ENCODE data around the gene LAPTM5.
"Not testable (repeated sequence)": the region's sequence is repeated elsewhere in the genome, so short reads cannot be mapped to it uniquely, and the experiment has no call there.

The LAPTM5 gene, protein sequence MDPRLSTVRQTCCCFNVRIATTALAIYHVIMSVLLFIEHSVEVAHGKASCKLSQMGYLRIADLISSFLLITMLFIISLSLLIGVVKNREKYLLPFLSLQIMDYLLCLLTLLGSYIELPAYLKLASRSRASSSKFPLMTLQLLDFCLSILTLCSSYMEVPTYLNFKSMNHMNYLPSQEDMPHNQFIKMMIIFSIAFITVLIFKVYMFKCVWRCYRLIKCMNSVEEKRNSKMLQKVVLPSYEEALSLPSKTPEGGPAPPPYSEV

DNA sequence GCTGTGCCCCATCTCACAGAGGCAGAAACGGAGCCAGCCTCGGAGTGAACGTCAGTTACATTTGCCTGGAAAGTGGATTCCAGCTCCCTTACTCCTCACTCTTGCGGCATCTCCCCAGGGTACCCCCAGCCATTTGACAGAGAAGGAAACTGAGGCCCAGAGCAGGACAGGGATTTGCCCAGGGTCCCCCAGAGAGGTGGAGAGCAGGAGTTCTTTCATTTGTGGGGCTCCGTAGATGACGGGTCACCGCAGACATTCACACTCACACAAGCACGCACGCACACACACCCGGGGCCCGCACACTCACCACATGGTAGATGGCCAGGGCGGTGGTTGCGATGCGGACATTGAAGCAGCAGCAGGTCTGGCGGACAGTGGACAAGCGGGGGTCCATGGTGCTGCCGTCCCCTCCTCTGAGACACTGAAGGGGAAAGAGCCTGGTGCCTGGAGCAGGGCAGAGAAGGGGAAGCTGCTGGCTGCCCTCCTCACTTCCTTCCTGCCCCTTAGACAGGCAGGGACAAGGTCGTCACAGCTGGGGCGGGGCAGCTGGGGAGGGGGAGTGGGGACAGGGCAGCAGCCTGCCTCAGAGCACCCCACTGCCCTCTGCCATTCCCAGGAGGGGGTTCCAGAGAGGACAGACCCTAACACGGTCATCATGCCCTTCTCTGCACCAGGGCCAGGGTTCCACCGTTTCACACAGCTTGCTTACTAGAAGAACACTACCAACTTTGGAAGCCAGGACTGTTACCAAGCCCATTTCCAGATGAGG is at the start of gene LAPTM5:
Gene LAPTM5, minus strand, starts transcription at position 423 of the 769 bp plus-strand sequence. Its CDS starts 29 bp downstream, at position 394.
- peak; percentile 66 for DNase-seq

DNA sequence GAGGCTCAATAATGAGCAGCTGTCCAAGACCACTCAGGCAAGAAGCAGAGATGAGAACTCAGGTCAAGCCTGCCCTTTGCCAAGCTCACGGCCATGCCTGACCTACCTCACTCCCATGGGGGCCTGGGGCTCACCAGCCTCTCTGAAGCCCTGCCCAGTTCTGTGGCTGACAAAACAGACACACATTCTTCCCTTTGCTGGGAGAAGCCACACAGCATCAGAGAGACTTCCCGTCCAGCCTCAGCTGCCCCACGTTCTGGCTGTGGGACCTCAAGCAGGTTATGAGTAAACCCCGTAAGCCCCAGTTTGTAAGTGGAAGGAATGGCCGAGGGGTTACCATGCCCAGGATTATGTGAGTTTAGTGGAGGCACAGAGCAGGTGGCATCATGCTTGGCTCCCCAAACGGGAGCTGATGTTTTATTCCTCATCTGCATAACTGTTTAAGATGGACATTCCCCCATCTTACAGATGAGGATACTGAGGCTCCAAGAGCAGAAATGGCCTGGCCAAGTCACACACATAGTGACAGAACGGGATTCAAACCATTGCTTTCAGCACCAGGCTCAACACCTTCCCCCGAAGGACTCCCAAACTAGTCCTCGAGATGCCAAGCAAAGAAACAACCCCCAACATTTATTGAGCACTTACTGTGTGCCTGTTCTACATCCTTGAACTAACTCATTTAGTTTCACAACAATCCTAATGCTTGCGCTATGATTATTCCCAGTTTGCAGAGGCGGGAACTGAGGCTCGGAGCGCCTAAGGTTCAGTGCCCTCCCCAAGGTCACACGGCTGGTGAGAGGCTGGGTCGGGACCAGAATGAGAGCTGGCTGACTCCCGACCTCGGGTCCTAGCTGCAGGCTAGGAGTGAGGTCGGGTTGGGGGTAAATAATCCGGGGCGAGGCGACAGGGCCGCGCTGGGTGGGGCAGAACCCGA is 49.1 kb upstream of the LAPTM5 start:
- DNase-seq = no peak

DNA sequence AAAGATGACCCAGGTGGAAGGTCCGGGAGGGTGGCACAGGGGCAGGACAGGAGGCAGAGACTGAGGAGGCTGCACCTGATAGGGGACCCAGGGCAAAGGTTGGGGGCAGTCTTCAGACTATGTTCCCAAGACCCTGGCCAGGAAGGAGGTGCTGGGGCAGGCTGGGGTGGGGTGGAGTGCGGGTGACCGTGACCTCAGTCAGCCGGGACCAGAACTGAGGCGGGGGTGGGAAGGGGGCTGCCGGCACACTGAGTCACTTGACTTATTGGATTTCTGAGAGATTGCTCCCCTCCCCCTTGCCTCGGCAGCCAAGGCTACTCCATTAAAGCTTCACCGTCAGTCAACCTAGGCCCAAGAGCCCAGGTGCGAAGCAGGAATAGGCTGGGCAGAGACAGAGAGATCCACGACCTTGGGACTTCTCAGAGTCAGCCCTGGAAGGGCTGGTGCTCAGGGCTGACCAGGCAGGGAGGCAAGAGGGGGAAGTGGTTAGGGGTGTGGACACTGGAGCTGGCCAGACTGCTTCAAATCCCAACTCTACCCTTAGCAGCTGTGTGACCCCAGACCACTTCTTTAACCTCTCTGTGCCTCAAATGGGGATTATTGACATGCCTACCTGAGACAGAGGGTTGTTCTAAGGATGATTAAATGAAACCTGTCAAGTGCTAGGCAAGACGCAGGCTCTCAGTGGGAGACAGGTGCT is 47.9 kb upstream of the LAPTM5 start:
- DNase-seq = no peak

DNA sequence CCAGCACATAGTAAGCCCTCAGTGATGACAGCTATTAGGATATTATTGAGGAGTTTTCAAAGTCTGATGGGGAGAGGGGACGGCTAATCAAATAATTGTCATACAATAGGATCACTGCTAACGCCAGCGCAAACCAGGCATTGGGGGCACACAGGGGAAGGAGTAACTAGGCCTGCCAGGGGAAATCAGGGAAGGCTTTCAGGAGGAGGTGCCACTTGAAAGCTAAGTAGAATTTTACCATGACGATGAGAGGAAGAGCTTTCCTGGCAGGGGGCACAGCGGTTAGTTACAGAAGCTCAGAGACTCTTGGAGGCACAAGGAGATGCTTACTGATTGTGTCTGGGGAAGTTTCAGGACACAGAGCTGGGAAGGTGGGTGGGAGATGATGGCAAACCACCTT is 47.2 kb upstream of the LAPTM5 start:
- no peak for DNase-seq

DNA sequence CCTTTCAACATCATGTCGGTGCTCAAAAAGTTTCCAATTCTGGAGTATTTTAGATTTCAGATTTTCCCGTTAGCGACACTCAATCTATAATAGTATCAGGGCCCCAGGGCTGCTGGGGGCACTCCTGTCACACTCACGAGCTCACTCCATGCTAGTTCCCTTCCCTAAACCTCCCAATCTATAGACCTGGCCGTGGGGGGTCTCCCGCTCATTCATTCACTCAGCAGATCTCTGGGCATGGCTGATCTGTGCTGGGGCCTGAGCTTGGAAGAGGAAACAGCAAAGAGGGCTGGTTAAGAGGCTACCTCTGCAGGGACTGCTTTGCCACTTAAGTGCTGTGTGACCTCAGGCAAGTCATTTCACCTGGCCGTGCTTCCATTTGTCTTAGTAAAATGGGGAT is 46.8 kb upstream of the LAPTM5 start:
- DNase-seq = no peak

DNA sequence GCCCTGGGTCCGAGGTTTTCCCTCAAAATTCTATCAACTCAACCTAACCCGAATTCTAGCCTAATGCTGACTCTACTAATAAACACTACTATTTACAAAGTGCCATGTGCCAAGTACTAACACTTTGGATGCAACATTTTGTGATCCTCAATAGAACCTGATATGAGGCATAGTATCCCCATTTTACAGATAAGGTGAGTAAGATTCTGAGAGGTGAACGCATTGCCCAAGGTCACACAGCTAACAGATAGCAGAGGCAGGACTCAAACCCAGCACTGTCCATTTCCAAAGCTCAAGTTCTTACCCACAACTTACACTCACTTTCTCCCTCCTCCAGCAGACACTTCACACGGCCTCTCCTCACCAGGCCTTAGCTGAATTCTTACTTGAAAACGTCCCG is 46.0 kb upstream of the LAPTM5 start:
- DNase-seq = no peak

DNA sequence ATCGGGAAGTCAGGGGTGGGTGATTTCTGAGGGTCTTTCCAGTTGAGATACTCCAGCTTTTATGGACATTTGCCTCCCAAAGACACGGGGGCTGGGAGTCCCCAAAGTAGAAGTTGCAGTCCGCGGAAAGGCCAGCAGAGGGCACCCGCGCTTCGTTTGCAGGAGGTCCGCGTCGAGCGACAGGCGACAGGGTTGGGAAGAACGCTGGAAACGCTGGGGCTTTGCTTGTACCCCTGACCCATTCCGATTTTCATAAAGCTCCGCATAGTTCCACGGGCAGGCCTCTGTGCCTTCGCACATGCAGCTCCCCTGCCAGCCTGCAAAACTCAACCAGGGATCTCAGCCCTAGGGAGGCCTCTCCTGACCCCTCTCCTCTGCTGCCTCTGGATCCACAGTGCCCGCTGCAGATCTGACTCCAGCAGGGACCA is 44.2 kb upstream of the LAPTM5 start:
- peak; percentile 75 for DNase-seq

DNA sequence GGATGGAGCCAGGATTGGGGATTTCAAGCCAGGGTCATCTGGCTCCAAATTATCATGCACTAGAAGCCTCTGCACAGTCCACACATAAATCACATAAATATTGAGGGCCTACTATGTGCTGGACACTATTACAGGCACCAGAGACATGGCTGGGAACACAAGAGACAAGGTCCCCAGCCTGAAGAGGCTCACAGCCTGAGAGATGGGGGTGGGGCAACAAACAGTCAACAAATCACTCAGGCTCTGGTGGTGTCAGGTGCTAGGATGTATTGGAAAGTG is 41.6 kb upstream of the LAPTM5 start:
- no peak for DNase-seq

DNA sequence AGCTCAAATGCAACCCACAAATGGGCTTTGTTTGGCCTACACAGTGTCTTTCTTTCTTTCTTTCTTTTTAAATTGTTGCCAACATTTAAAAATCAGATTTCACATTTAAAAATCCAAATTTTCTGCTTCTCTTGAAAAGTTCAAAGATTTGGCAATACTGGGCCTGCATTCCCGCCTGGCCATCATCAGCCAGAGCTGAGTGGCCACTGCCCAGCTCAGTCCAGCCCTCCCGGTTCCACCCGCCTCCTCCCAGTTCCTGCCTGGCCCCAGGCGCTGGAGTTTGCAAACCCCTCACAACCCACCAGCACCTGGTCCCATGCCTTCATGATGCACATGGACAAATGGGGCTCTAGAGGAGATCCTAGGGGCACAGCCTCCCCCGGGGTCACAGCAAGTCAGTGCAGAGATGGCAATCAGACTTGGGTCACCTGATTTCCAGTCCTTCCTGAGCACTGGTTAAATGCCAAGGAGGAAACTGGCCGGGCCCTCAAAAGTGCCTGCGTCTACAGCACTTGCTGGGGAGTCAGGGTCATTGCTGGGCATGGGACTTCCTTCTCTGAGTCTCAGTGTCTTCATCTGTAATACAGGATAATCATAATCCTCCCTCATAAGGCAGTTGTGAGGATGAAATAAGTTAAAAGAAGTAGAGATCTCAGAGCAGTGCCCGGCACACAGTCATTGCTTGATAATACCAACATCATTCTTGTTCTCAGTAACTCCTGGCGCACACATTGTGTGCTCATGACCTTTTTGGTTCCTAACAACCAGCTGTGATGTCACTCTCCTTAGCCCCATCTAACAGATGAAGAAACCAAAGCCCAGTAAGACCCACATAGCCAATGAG is 41.0 kb upstream of the LAPTM5 start:
- DNase-seq = peak; percentile 24

DNA sequence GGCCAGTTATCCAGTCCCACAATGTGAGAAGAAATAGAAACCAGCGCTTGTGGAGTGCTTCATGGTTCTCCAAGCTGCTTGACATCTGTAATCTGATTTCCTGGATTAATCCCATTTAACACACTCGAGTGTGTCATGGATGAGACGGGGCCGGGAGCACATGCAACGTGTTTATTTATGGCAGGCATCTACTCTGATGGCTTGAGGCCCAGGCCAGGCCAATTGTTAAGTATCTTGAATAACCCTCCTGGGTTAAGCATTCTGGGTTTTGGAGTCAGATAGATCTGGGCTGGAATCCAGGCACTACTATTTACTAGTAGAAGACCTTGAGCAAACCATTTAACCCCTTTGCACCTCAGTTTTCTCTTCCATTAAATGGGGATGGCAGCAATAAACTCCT is 37.5 kb upstream of the LAPTM5 start:
- DNase-seq = no peak

DNA sequence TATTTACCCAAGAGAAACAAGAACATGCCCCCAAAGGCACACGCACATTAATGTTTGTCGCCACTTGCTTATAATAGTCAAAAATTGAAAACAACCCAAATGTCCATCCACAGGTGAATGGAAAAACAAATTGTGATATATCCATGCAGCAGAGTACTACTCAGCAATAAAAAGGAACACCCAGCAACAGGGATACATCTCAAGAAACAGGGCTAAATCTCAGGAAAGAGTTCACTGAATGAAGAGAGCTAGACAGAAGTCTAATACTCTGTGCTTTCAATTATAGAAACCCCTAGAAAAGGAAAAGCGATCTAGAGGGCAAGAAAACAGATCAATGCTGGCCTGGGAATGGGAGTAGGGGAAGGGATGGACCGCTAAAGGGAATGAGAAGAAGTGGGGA is 36.7 kb upstream of the LAPTM5 start:
- DNase-seq = no peak

DNA sequence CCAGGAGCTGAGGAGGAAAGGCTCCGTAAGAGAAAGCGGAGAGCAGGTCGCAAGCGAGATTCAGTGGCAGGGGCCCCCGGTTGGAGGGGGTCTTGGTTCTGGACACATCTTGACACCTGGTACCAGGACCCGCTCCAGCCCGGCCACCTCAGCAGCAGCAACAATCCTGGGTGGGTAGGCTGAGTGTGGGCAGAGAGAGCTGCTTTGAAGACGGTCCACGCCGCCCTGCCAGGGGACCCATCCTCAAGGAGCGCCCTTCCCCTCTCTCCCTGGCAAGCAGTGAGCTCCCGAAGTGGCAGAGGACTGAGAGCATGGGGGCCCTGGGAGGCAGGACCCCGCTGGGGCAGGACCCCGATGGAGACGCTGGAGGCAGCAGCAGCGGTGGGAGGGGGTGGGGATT is 35.6 kb upstream of the LAPTM5 start:
- DNase-seq = no peak

DNA sequence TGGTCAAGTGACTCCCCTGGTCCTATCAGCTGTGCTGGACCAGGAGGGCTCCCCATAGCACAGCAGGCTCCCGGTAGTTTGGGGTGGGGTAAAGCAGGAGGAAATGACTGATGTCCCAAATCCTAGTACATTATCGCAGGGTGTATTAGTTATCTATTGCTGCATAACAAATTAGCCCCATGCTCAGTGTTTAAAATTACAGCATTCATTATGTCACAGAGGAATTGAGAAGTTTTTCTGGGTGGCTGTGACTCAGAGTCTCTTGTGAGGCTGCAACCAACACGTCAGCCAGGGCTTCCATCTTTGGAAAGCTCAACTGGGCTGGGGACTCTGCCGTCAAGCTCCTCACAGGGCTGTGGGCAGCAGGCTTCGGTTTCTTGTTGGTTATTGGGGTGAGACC is 34.3 kb upstream of the LAPTM5 start:
- DNase-seq = no peak

DNA sequence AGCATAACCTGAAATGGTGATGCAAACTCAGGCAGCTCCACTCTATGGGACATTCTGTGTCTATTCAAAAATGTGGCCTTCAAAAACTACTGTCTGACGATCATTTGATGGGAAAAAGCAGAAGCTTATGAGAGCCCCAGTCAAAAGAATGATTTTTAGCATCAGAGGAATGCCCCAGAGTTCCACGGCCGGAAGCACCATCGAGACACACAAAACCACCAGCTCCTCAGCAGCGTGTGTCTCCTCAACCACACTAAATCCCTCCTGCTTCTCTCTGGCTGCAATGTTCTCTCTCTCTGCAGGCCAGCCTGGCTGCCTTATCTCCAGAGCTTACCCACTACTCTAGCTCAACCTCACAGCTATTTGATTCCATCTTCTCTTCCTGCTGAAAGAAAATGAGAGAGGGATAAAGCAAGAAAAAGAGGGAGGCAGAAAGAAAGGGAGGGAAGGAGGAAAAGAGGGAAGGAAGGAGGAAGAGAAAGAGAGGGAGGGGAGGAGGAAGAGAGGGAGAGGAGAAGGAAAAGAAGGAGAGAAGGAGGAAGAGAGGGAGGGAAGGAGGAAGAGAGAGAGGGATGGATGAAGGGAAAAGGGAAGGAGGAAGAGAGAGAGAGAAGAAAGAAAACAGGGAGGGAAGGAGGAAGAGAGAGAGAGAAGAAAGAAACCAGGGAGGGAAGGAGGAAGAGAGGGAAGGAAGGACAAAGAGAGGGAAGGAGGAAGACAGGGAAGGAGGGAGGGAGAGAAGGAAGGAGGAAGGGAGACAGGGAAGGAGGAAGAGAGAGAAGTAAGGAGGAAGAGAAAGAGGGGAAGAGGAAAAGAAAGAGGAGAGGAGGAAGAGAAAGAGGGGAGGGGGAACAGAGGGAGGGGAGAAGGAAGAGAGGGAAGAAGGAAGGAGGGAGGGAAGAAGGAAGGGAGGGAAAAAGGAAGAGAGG is 33.5 kb upstream of the LAPTM5 start:
- DNase-seq = no peak

DNA sequence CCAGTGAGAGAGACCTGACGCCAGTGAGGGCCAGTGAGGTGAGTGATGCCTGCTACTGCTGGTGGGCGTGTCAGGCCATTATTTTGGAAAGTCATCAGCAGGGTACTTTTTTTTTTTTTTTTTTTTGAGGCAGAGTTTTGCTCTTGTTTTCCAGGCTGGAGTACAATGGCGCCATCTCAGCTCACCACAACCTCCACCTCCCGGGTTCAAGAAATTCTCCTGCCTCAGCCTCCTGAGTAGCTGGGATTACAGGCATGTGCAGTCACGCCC is 32.6 kb upstream of the LAPTM5 start:
- DNase-seq = not testable (repeated sequence)

DNA sequence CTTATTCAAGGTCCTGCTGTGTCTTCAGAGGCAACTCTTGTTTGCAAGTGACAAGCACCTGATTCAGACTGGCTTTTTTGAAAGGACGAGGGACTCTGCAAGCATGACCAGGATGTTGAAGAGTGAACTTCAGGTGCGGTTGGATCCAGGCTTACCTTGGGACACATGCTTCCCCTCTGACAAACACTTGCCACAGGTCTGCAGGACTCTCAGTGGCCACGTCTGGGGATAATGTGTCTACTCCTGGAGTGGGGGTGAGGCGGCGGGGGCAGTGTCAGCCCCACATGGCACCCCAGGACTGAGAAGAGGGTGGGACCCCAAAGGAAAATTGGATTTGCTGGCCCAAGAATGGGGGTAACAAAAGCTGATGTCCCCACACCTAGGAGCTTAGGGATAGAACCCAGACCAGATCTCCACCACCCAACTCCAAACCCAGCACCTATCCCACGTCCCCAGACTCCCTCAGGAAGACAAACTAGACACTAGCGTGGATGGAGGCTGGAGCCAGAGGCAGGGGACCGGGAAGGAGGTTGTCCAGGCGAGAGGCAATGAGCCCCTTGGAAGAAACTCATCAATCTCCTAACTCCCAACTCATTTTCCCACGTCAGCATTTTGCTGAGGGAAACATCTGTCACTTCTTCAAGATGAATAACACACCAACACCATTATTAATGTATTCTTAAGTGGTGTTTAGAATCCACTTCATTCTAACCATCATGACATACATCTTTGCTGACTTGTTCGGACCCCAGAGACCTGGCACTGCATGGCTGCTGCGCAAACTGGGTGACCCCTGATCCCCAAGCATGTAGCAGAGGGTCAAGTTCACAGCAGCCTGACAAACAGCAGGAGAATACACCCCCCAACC is 32.0 kb upstream of the LAPTM5 start:
- DNase-seq = no peak

DNA sequence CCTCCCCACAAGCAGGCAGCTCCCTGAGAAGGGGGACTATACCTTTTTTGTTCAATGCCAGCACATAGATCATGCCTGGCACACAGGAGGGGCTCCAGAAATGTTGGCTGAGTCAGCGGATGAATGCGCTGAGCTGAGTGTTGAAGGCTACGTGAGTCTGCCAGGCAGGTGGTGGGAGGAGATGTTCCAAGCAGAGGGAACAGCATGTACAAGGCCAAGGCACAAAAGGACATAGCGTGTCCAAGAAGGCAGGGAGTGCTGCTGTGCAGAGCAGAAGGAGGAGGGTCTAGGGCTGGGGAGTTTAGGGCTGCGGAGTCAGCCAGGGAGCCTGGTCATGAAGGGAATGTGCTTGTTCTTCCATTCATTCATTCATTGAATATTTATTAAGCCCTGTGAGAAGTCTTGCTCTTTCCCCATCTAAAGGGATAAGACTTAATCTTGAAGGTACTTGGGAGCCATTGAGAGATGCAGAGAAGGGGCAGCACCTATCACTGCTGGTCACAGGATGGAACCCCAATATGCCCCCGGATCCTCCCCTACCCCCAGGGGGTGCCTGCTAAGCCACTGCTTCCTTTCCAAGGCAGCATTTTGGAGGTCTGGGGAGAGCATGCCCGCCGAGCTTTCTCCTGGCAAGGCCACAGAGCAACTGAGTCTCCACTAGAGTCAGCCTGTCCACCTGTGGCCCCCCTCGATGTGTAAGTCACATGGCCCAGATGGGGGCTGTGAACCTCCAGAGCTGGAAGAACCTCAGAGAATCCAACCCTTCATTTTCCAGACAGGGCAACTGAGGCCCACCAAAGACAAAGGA is 31.2 kb upstream of the LAPTM5 start:
- no peak for DNase-seq

DNA sequence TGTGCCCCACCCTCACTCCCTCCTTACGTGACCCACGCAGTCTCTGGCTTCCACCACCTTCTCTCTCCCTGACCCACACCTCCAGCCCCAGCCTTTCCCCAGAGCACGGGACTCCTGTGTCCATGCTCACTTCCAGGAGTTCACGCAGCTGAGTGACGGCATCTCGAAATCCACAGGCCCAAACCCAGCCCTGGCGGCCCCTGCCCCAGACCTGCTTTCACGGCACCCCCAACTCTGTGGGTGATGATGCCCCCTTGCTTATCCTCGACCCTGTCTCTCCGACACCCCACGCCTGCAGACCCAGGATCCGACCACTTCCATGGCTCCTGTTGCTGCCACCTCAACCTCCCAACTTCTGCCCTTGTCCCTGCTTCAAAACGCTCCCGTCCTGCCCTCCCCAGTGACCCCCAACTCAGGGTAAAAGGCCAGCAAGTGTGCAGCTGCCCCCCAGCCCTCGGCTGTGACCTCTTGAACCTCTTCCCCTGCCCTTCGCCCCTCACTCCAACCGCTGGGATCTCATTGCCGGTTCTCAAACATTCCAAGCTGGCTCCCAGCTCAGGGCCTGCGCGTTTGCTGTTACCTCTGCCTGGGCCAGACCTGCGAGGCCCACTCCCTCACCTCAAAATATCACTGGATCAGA is 30.4 kb upstream of the LAPTM5 start:
- DNase-seq = no peak

DNA sequence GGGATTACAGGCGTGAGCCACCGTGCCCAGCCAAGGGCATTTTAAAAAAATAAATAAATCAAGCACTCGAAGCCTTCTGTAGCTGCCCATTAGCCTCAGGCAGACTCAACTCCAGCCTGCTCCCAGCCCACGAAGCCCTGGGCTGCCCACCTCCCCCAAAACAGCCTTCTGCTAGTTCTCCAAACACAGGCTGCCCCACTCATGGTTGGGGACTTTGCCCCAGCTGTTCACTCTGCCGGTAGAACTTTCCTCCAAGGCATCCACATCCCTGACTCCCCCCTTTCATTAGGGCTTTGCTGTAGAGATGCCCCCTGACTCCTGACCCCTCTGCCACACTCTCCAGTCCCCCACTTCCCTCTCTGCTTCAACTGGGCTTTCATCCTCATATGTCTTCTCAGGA is 29.7 kb upstream of the LAPTM5 start:
- DNase-seq = no peak
